OCI-LY7 (cell line): ENCODE data around the gene ARMH2. TPM values are rescaled to one million over a fixed set of nuclear protein-coding genes. Genes with fewer than 3 reads are reported as not detected.

Experiments
- BruUV-seq: library from RNA; stranded (reverse); fragments of 400-500 nt; replicated peaks from 2 replicates; lab custom pipeline; 2021; lab: Mats Ljungman, UMichigan
- CTCF ChIA-PET: fragments of 300-600 bp; sonication (Branson Sonifier 250); formaldehyde crosslinking; loops from one replicate; lab custom pipeline; 2022; ENCODE audit warnings: antibody characterized with exemption; ENCODE audit not compliant: unreplicated experiment; lab: Charles Lee
- POLR2A ChIA-PET: fragments of 300-600 bp; sonication (Branson Sonifier 250); formaldehyde crosslinking; loops from one replicate; lab custom pipeline; 2022; ENCODE audit warnings: antibody characterized with exemption; lab: Charles Lee
- DNase-seq: peaks from one replicate; pipeline ENCODE4 v3.0.0-alpha.2; 2015; ENCODE audit warnings: low spot score
- H2AFZ ChIP-seq: fragments of 200-600 bp; sonication (generic), shearing (Covaris generic); 2 replicates; pipeline ENCODE4 v1.6.1; 2014; ENCODE audit warnings: mild to moderate bottlenecking, antibody characterized with exemption, low read length, moderate library complexity
- H3K27ac ChIP-seq: fragments of 200-600 bp; sonication (generic); 2 replicates; pipeline ENCODE4 v1.5.1; 2014; ENCODE audit warnings: mixed run types, low read depth, mild to moderate bottlenecking, moderate library complexity, low read length, inconsistent platforms; ENCODE audit not compliant: poor library complexity, severe bottlenecking
- H3K36me3 ChIP-seq: fragments of 200-600 bp; sonication (generic); 2 replicates; pipeline ENCODE4 v1.6.1; 2014; ENCODE audit warnings: mild to moderate bottlenecking, antibody characterized with exemption, low read length, moderate library complexity, mixed read lengths; ENCODE audit not compliant: insufficient read depth
- H3K4me1 ChIP-seq: fragments of 200-600 bp; sonication (generic); 2 replicates; pipeline ENCODE4 v1.5.1; 2014; ENCODE audit warnings: mild to moderate bottlenecking, low read length; ENCODE audit not compliant: insufficient read depth, poor library complexity, severe bottlenecking
- H3K4me2 ChIP-seq: fragments of 200-600 bp; sonication (generic); 2 replicates; pipeline ENCODE4 v1.6.1; 2014; ENCODE audit warnings: mild to moderate bottlenecking, low read length
- H3K4me3 ChIP-seq: fragments of 200-600 bp; sonication (generic); 2 replicates; pipeline ENCODE4 v1.5.1; 2014; ENCODE audit warnings: mild to moderate bottlenecking, low read depth, low read length; ENCODE audit not compliant: poor library complexity, severe bottlenecking
- H3K79me2 ChIP-seq: fragments of 200-600 bp; sonication (generic); 2 replicates; pipeline ENCODE4 v1.6.1; 2016; ENCODE audit warnings: low read depth, mild to moderate bottlenecking, low read length, moderate library complexity, mixed read lengths; ENCODE audit not compliant: insufficient read depth
- H3K9me2 ChIP-seq: fragments of 200-600 bp; sonication (generic); 2 replicates; pipeline ENCODE4 v1.6.1; 2016; ENCODE audit warnings: mild to moderate bottlenecking, low read length, mixed read lengths; ENCODE audit not compliant: insufficient read depth
- H3K9me3 ChIP-seq: fragments of 200-600 bp; sonication (generic); 2 replicates; pipeline ENCODE4 v1.6.1; 2014; ENCODE audit warnings: mild to moderate bottlenecking, mixed run types, low read length, mixed read lengths
- H4K20me1 ChIP-seq: fragments of 200-600 bp; sonication (generic); 2 replicates; pipeline ENCODE4 v1.6.1; 2014; ENCODE audit warnings: mild to moderate bottlenecking, antibody characterized with exemption, low read length, moderate library complexity, mixed read lengths; ENCODE audit not compliant: insufficient read depth
- EZH2phosphoT487 ChIP-seq: fragments of 200-600 bp; sonication (generic); IDR thresholded peaks from 2 replicates; pipeline ENCODE4 v1.6.1; 2018; ENCODE audit warnings: low read depth, borderline replicate concordance, mild to moderate bottlenecking, mixed run types, antibody characterized with exemption, low read length, moderate library complexity, mixed read lengths
- intact Hi-C: fragments of 100-400 bp; cut with micrococcal nuclease; formaldehyde crosslinking; loops from one replicate; pipeline ENCODE4 v1.10.0; 2022; ENCODE audit not compliant: unreplicated experiment
- total RNA-seq, 2 experiments: library from RNA; depleted of rRNA in 1 of 2; stranded (reverse); fragments of >200 nt in 1 of 2; shearing (Covaris generic) in 1 of 2; gene quantifications; 2 replicates each; pipeline ENCODE4 v1.2.3, GENCODE V29; 2014 to 2022
- TF ChIP-seq, protein P1 (sequence below): fragments of 200-600 bp; sonication (generic); conservative IDR thresholded peaks from 2 replicates; pipeline ENCODE4 v1.5.1; 2014; ENCODE audit warnings: mild to moderate bottlenecking, antibody characterized with exemption, low read length, moderate library complexity, mixed read lengths

Gene ARMH2
- total RNA-seq, 2 experiments from 2014 or later = not detected

- Histone ChIP-seq H3K36me3 (no peaks in the 10 kb centered on the region), H3K4me3 (no peak overlapping the region), H3K79me2 (no peaks in the 10 kb centered on the region), H3K4me1 (peaks cover 11% of the 10 kb centered on the region), H3K9me3 (no peaks in the 10 kb centered on the region), H4K20me1 (no peaks in the 10 kb centered on the region), H3K4me2 (no peak overlapping the region), H3K9me2 (no peaks in the 10 kb centered on the region), H2AFZ (no peak overlapping the region), H3K27ac (no peak overlapping the region)
- DNase-seq = no peak
- TF ChIP-seq EZH2phosphoT487 = no peak
- TF ChIP-seq, protein P1, sequence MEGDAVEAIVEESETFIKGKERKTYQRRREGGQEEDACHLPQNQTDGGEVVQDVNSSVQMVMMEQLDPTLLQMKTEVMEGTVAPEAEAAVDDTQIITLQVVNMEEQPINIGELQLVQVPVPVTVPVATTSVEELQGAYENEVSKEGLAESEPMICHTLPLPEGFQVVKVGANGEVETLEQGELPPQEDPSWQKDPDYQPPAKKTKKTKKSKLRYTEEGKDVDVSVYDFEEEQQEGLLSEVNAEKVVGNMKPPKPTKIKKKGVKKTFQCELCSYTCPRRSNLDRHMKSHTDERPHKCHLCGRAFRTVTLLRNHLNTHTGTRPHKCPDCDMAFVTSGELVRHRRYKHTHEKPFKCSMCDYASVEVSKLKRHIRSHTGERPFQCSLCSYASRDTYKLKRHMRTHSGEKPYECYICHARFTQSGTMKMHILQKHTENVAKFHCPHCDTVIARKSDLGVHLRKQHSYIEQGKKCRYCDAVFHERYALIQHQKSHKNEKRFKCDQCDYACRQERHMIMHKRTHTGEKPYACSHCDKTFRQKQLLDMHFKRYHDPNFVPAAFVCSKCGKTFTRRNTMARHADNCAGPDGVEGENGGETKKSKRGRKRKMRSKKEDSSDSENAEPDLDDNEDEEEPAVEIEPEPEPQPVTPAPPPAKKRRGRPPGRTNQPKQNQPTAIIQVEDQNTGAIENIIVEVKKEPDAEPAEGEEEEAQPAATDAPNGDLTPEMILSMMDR = no peak
- intact Hi-C loops = no loop called here
- ChIA-PET POLR2A (interaction anchor here (1.9 kb wide), 1 partner anchor 179 kb away, joined by 8 read pairs; no protein-coding TSS in a partner anchor), CTCF (no interaction called here)
- no TSS peak for BruUV-seq
Observed at GRCh38 chr6:24763578-24763977, 35.1 kb downstream of the ARMH2 start.

GRCh38 chr6:24761851-24762250, 36.9 kb downstream of the ARMH2 start:
- Histone ChIP-seq H3K27ac (no peak overlapping the region), H3K36me3 (no peaks in the 10 kb centered on the region), H3K4me1 (peaks cover 10% of the 10 kb centered on the region), H3K4me3 (no peak overlapping the region), H3K9me3 (no peaks in the 10 kb centered on the region), H3K79me2 (no peaks in the 10 kb centered on the region), H2AFZ (peak overlapping the region; percentile 45; the same call in 1 of the 2 replicates), H4K20me1 (no peaks in the 10 kb centered on the region), H3K9me2 (no peaks in the 10 kb centered on the region), H3K4me2 (no peak overlapping the region)
- CTCF ChIA-PET = interaction anchor here (0.6 kb wide), 1 partner anchor 242 kb away, joined by 3 read pairs; no protein-coding TSS in a partner anchor
- intact Hi-C loops = no loop called here
- no peak for DNase-seq
- POLR2A ChIA-PET = no interaction called here
- no TSS peak for BruUV-seq
- no peak for TF ChIP-seq EZH2phosphoT487
- TF ChIP-seq, protein P1 = no peak

- H3K4me3 ChIP-seq = no peak overlapping the region
- CTCF ChIA-PET = interaction anchor here (0.6 kb wide), 1 partner anchor 241 kb away, joined by 3 read pairs; no protein-coding TSS in a partner anchor
- H3K4me1 ChIP-seq = peaks cover 8% of the 10 kb centered on the region
- no peaks in the 10 kb centered on the region for H3K79me2 ChIP-seq
- peak overlapping the region; percentile 45; the same call in 1 of the 2 replicates for H2AFZ ChIP-seq
- BruUV-seq = no TSS peak
- POLR2A ChIA-PET = interaction anchor here (0.6 to 1.2 kb wide), 2 partner anchors 13 to 191 kb away, joined by 3 read pairs; no protein-coding TSS in a partner anchor
- H4K20me1 ChIP-seq = no peaks in the 10 kb centered on the region
- H3K9me2 ChIP-seq = no peaks in the 10 kb centered on the region
- no peak overlapping the region for H3K4me2 ChIP-seq
- H3K36me3 ChIP-seq = no peaks in the 10 kb centered on the region
- H3K27ac ChIP-seq = no peak overlapping the region
- TF ChIP-seq, protein P1 = no peak
- TF ChIP-seq EZH2phosphoT487 = no peak
- intact Hi-C loops = no loop called here
- H3K9me3 ChIP-seq = no peaks in the 10 kb centered on the region
- DNase-seq = no peak
Observed at GRCh38 chr6:24761193-24761835, 37.4 kb downstream of the ARMH2 start.
